SJSA1 (cell line): Measurements from ENCODE around the gene ZDHHC14. TPM values are rescaled to one million over a fixed set of nuclear protein-coding genes. Genes with fewer than 3 reads are reported as not detected.
"Not testable (repeated sequence)": the region's sequence is repeated elsewhere in the genome, so short reads cannot be mapped to it uniquely, and the experiment has no call there.

ENCODE experiments used
- DNase-seq, 2 experiments: peaks; one replicate each; pipeline ENCODE4 v3.0.0-alpha.2; 2015 to 2020; ENCODE audit warnings: low spot score in 2 of 2, low read depth in 1 of 2
- H3K27ac ChIP-seq: fragments of 250-450 bp; sonication (Bioruptor Pico); 2 replicates; pipeline ENCODE4 v1.5.1; 2020; ENCODE audit warnings: mild to moderate bottlenecking, moderate library complexity
- H3K27me3 ChIP-seq: fragments of 250-450 bp; sonication (Bioruptor Pico); replicated peaks from 2 replicates; pipeline ENCODE4 v1.5.1; 2020; ENCODE audit warnings: mild to moderate bottlenecking, moderate library complexity
- H3K36me3 ChIP-seq: fragments of 250-450 bp; sonication (Bioruptor Pico); 2 replicates; pipeline ENCODE4 v1.5.1; 2020; ENCODE audit warnings: mild to moderate bottlenecking
- H3K4me1 ChIP-seq: fragments of 250-450 bp; sonication (Bioruptor Pico); replicated peaks from 2 replicates; pipeline ENCODE4 v1.6.1; 2021; ENCODE audit warnings: mild to moderate bottlenecking
- H3K4me3 ChIP-seq: fragments of 250-450 bp; sonication (Bioruptor Pico); 2 replicates; pipeline ENCODE4 v1.5.1; 2020; ENCODE audit warnings: mild to moderate bottlenecking
- H3K9me3 ChIP-seq: fragments of 250-450 bp; sonication (Bioruptor Pico); replicated peaks from 2 replicates; pipeline ENCODE4 v1.5.1; 2020; ENCODE audit warnings: mild to moderate bottlenecking
- total RNA-seq: library from RNA; depleted of rRNA; stranded (reverse); fragments of >200 nt; shearing (Covaris generic); gene quantifications from 2 replicates; pipeline ENCODE4 v1.2.3, GENCODE V29; 2014

ZDHHC14 gene
- total RNA-seq, 1 experiment from 2014 or later, result 8.4 TPM

- Histone ChIP-seq H3K9me3 (no peaks in the 10 kb centered on the region), H3K36me3 (no peaks in the 10 kb centered on the region), H3K27me3 (no peaks in the 10 kb centered on the region; the same call in 1 of the 2 replicates), H3K4me3 (no peak overlapping the region), H3K27ac (no peak overlapping the region), H3K4me1 (no peaks in the 10 kb centered on the region)
- DNase-seq, result no peak
Observed at GRCh38 chr6:157679605-157680580, 298.9 kb downstream of the ZDHHC14 start.

GRCh38 chr6:157681041-157681650 is 300.2 kb downstream of the ZDHHC14 start:
- Histone ChIP-seq H3K36me3 (no peaks in the 10 kb centered on the region), H3K27me3 (no peaks in the 10 kb centered on the region; the same call in 1 of the 2 replicates), H3K4me1 (no peaks in the 10 kb centered on the region), H3K4me3 (no peak overlapping the region), H3K27ac (no peak overlapping the region), H3K9me3 (no peaks in the 10 kb centered on the region)
- no peak for DNase-seq

DNA sequence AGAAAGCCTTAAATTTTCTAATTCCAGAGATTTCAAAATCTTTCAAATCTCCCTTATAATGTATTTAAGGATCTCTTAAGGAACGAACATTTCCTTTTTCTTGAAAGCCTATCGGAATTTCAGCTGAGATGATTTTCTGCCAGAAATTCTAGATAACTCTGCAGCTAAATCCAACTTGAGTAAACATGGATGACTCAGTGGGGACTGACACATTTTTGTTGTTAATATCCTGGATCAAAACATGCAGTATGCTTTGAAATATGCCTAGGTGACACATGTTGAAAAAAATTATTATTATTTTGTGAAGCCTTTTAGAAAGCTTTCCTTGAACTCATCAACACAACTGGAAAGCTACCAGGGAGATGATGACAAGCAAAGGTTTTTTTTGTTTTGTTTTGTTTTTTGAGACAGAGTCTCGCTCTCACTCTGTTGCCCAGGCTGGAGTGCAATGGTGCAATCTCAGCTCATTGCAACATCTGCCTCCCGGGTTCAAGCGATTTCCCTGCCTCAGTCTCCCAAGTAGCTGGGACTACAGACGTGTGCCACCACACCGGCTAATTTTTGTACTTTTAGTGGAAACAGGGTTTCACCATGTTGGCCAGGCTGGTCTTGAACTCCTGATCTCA is 302.0 kb downstream of the ZDHHC14 start:
- DNase-seq, result no peak

DNA sequence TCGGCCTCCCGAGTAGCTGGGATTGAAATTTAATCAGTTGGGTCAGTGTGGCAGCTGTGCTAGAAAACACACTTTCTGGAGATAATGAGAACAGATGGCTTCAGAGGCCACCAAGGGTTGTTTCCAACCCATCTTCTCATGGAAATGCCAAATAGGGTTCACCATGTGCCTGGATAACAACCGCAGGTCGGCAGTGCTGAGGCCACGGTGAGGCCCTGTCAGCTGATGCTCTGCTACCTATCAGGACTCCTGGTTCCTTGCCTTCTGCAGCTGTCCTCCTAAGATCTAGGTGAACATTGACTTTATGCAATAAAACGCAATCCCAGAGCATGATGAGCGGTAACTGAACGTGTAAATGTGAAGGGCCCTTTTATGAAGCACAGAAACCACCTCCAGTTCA is 302.7 kb downstream of the ZDHHC14 start:
- DNase-seq, result no peak
- H3K36me3 ChIP-seq, result no peaks in the 10 kb centered on the region
- no peak overlapping the region for H3K4me3 ChIP-seq
- no peak overlapping the region for H3K27ac ChIP-seq
- H3K9me3 ChIP-seq, result no peaks in the 10 kb centered on the region
- no peaks in the 10 kb centered on the region for H3K4me1 ChIP-seq
- H3K27me3 ChIP-seq, result no peaks in the 10 kb centered on the region

More for the DNA sequence above, 302.0 kb downstream of the ZDHHC14 start:
- Histone ChIP-seq H3K9me3 (no peaks in the 10 kb centered on the region), H3K4me1 (no peaks in the 10 kb centered on the region), H3K36me3 (no peaks in the 10 kb centered on the region), H3K27ac (no peak overlapping the region), H3K27me3 (no peaks in the 10 kb centered on the region; the same call in 1 of the 2 replicates), H3K4me3 (no peak overlapping the region)

- H3K36me3 ChIP-seq, result no peaks in the 10 kb centered on the region
- no peaks in the 10 kb centered on the region for H3K4me1 ChIP-seq
- no peaks in the 10 kb centered on the region for H3K9me3 ChIP-seq
- no peaks in the 10 kb centered on the region for H3K27me3 ChIP-seq
- no peak overlapping the region for H3K4me3 ChIP-seq
- H3K27ac ChIP-seq, result no peak overlapping the region
- no peak for DNase-seq
Observed at GRCh38 chr6:157684620-157685299, 303.8 kb downstream of the ZDHHC14 start.

DNA sequence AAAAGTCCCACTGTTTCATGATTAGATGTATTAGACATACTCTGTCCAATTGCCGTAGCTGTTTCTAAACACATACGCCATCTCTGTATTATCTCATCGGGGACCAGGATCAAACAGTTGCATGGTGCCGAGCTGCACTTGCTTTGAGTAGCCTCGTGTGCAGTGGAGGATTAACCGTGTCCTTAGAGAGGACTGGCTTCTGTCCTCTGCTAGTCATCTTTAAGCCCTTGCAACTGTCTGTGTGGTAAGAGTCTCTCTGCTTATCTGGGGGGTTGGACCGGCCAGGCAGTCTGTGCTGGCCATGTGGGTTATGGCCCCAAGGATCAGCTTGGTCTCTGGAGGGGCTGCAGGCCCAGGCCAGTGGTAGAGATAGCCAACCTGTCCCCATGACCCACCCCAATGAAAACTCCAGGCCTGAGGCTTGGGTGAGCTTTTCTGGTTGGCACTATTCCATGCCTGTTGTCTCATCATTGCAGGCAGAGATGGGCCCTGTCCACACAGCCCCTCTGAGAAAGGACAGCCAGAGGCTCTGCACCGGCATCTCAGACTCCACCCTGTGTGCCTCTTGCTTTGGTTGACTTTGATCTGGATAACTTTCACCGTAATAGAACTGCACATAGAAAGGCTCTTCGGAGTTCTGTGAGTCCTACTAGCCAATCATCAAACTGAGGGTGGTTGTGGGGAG is 304.7 kb downstream of the ZDHHC14 start:
- Histone ChIP-seq H3K4me3 (no peak overlapping the region), H3K4me1 (no peaks in the 10 kb centered on the region), H3K9me3 (no peaks in the 10 kb centered on the region), H3K27me3 (no peaks in the 10 kb centered on the region), H3K27ac (no peak overlapping the region), H3K36me3 (no peaks in the 10 kb centered on the region)
- DNase-seq, result no peak

DNA sequence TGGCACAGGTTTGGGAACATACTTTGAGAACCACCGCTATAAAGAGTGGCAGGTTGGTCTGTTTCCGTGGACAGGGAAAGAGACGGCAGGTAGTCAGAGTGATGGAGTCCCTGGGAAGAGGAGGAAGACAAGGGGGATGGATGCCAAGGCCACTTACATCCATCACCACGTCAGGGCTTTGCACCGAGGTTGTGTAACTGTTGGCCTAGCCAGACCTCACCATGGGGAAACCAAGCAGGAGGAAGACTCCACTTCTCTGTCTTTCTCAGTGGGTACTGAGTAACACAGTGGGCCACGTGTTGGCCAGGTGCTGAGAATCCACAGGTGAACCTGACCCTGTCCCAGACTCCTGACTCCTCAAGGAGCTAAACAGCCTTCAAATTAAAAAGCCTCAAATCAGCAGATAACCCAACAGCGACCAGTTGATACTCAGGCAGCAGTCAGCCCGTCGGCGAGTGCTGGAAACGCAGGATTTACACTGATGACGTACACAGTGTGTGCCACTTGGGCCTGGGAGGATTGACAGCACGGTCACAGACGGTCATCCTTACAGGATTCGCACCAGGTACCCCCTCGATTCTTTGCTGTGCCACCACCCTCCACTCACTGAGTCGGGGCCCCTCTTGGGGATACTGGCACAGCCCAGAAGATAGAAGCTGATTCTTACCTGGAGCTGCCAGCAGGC is 307.4 kb downstream of the ZDHHC14 start:
- no peaks in the 10 kb centered on the region for H3K36me3 ChIP-seq
- no peaks in the 10 kb centered on the region for H3K9me3 ChIP-seq
- no peak overlapping the region for H3K4me3 ChIP-seq
- H3K4me1 ChIP-seq, result no peaks in the 10 kb centered on the region
- no peak overlapping the region for H3K27ac ChIP-seq
- no peak for DNase-seq
- H3K27me3 ChIP-seq, result peaks cover 11% of the 10 kb centered on the region; the same call in 1 of the 2 replicates

GRCh38 chr6:157688960-157689599 is 308.1 kb downstream of the ZDHHC14 start:
- Histone ChIP-seq H3K4me3 (no peak overlapping the region), H3K27ac (no peak overlapping the region)
- no peak for DNase-seq

DNA sequence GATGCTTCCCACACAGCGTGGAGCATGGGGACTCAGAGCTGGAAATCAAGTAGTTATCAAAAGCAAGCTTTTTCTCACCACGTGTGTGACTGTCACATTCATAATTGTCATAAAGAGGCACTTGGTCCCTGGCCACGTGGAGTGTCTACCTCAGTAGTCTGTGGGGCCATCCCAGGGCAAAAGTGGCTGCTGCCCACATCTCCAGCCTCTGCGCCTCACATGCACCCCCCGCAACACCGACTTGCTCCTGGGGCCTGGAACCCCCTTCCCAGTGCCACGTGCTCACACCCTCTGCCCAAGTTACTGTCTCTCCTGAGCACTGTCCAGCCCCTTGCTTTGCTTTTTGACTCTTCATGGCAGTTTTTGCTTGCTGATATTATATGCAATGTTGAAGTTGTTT is 308.9 kb downstream of the ZDHHC14 start:
- H3K4me3 ChIP-seq, result no peak overlapping the region
- no peaks in the 10 kb centered on the region for H3K9me3 ChIP-seq
- no peak overlapping the region for H3K27ac ChIP-seq
- H3K4me1 ChIP-seq, result no peaks in the 10 kb centered on the region
- H3K27me3 ChIP-seq, result peaks cover 15% of the 10 kb centered on the region; the same call in 1 of the 2 replicates
- DNase-seq, result no peak
- no peaks in the 10 kb centered on the region for H3K36me3 ChIP-seq

More at GRCh38 chr6:157688960-157689599, 308.1 kb downstream of the ZDHHC14 start:
- no peaks in the 10 kb centered on the region for H3K4me1 ChIP-seq
- peaks cover 14% of the 10 kb centered on the region; the same call in 1 of the 2 replicates for H3K27me3 ChIP-seq
- H3K36me3 ChIP-seq, result no peaks in the 10 kb centered on the region
- H3K9me3 ChIP-seq, result no peaks in the 10 kb centered on the region

- no peak for DNase-seq
- no peaks in the 10 kb centered on the region for H3K36me3 ChIP-seq
- no peaks in the 10 kb centered on the region; the same call in 1 of the 2 replicates for H3K9me3 ChIP-seq
- H3K4me1 ChIP-seq, result no peaks in the 10 kb centered on the region
- H3K27ac ChIP-seq, result no peak overlapping the region
- peaks cover 15% of the 10 kb centered on the region; the same call in 1 of the 2 replicates for H3K27me3 ChIP-seq
- H3K4me3 ChIP-seq, result no peak overlapping the region
Observed at GRCh38 chr6:157690441-157691210, 309.6 kb downstream of the ZDHHC14 start.

DNA sequence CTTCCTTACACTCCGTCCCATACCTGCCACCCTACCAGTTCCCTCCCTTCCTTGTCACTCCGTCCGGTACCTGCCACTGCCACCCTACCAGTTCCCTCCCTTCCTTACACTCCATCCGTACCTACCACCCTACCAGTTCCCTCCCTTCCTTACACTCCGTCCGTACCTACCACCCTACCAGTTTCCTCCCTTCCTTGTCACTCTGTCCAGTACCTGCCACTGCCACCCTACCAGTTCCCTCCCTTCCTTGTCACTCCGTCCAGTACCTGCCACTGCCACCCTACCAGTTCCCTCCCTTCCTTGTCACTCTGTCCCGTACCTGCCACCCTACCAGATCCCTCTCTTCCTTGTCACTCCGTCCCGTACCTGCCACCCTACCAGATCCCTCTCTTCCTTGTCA is 310.6 kb downstream of the ZDHHC14 start:
- peaks cover 15% of the 10 kb centered on the region; the same call in 1 of the 2 replicates for H3K27me3 ChIP-seq
- not testable (repeated sequence) for H3K36me3 ChIP-seq, H3K4me3 ChIP-seq, DNase-seq, H3K4me1 ChIP-seq, H3K9me3 ChIP-seq, H3K27ac ChIP-seq
